GM19452 (cell line): ENCODE data around the gene NEURL1B.
"Not testable (repeated sequence)": the region's sequence is repeated elsewhere in the genome, so short reads cannot be mapped to it uniquely, and the experiment has no call there.

Experiments
- ATAC-seq: cut with Tn5 transposase; IDR thresholded peaks from one replicate; pipeline ENCODE4 v1.9.1; 2021; ENCODE audit not compliant: unreplicated experiment

The NEURL1B gene

GRCh38 chr5:172671091-172671490 is 30.0 kb downstream of the NEURL1B start:
- no peak for ATAC-seq

- no peak for ATAC-seq
Observed at GRCh38 chr5:172672681-172673080, 31.6 kb downstream of the NEURL1B start.

- no peak for ATAC-seq
Observed at GRCh38 chr5:172674155-172674554, 33.1 kb downstream of the NEURL1B start.

DNA sequence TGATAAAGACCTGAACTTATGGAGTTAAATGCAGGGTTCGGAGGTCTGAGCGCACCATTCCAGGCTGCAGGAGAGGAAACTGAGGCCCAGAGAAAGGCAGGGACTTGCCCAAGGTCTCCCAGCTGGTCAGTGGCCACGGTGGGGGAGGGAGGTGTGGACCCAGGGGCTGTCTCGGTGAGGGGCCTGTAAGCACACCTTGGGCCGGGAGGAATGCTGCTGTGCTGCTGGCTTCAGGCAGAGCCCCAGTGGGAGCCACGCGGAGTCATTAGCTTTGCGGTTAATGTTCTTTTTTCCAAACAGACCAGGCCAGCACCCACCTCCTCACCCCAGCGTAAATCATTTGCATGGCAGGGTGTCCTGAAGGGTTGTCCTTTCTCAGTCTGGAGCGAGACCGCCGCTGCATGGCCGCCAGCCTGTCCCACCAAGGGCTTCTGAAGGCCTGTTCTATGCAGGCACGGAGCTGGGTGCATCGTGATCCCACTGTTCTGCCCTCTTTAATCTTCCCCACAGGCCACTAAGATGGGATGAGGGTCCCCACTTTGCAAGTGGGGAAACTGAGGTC is 35.9 kb downstream of the NEURL1B start:
- no peak for ATAC-seq

DNA sequence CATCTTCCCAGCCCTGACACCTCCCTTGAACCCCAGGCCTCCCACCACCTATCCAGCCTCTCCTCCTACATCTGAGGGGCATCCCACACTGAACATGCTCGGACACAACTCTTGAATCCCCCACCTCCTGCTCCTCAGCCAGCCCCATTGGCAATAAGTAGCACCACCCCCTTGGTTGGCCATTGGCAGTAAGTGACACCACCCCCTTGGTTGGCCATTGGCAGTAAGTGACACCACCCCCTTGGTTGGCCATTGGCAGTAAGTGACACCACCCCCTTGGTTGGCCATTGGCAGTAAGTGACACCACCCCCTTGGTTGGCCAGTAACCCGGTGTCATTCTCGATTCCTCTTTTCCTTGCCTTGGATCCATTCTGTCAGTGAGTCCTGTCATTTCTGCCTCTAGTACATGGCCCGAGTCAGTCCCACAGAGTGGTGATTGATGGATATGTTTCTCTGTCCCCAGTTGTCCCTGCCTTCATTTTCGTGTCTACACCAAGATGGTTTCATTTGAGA is 37.4 kb downstream of the NEURL1B start:
- not testable (repeated sequence) for ATAC-seq

- ATAC-seq, result no peak
Observed at GRCh38 chr5:172678902-172679301, 37.8 kb downstream of the NEURL1B start.

DNA sequence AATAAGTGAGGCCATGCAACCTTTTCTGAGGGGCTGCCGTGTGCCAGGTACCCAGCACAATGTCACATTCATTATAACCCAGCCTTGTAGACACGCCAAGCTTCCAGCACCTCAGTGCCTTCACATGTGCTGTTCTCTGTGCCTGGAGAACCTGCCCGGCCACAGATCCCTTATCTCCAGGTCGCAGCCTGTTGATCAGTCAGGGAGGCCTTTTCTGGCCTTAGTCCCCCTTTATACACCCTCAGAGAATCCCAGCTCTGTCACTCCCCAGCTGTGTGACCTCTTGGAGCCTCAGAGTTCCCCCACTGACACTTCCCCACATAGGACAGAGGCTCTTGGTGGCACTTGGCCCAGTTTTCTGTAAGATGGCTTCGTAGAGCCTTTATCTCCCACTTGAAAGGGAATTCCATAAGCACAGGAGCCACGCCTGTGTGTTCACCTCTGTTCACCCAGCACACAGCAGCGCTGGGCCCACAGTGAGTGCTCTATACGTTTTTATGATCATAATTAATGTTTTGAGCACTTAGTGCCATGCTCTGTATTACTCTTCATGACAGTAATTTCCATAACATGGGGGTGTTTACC is 38.7 kb downstream of the NEURL1B start:
- ATAC-seq, result no peak

- ATAC-seq, result no peak
Observed at GRCh38 chr5:172680921-172681320, 39.9 kb downstream of the NEURL1B start.

- ATAC-seq, result no peak
Observed at GRCh38 chr5:172681421-172681820, 40.4 kb downstream of the NEURL1B start.

- ATAC-seq, result no peak
Observed at GRCh38 chr5:172683264-172683644, 42.2 kb downstream of the NEURL1B start.

DNA sequence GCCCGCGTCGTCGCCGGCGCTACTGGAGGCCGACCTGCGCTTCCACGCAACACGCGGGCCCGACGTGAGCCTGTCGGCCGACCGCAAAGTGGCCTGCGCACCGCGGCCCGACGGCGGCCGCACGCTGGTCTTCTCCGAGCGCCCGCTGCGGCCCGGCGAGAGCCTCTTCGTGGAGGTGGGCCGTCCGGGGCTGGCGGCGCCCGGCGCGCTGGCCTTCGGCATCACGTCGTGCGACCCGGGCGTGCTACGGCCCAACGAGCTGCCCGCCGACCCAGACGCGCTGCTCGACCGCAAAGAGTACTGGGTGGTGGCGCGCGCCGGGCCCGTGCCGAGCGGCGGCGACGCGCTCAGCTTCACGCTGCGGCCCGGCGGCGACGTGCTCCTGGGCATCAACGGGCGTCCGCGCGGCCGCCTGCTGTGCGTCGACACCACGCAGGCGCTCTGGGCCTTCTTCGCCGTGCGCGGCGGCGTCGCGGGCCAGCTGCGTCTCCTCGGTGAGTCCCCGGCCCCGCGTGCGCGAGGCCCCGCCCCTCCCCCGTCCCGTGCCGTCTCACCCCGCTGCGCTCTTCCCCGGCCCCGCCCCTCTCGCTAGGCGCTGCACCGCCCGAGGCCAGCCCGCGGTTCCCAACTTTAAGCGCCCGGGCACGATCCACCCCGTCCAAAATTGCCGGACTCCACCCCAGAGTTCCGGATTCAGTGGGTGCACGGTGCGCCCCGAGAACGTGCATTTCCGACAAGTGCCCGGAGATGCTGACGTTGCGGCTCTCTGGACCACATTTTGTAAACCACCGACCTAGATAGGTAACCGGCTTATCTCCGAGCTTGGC is 42.8 kb downstream of the NEURL1B start:
- ATAC-seq, result no peak

DNA sequence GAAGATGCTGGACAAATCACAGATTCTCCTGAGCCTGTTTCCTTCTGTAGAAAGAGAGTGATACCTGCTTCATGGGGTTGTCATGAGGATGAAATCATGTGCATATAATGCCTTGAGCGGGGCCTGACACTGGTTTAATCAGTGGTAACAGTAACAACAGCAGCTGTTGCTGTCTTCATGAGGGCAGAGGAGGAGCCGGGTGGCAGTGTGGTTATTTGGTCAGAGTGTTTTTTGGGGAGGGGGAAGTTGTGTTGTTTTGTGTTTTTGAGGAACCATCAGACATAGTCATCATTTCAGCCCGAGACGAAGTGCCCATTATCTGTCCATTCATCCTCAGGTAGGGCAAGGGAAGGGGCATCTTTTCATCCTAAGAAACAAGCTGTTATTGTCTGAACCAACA is 44.0 kb downstream of the NEURL1B start:
- no peak for ATAC-seq

DNA sequence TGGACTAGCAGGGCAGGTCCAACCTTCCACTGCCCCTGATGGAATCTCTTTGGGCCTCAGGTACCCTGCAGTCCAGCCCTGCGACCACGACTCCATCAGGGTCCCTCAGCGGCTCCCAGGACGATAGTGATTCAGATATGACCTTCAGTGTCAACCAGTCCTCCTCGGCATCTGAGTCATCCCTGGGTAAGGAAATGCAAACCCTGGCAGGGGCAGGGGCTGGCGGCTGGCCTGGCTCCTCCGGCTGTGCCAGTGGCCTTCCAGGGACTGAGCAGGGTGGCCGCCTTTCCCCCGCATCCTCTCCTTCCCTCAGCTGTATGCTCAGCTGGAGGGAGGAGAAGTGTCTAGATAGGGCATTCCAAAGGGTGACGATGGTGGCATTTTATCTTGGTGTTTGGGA is 45.0 kb downstream of the NEURL1B start:
- ATAC-seq, result no peak

DNA sequence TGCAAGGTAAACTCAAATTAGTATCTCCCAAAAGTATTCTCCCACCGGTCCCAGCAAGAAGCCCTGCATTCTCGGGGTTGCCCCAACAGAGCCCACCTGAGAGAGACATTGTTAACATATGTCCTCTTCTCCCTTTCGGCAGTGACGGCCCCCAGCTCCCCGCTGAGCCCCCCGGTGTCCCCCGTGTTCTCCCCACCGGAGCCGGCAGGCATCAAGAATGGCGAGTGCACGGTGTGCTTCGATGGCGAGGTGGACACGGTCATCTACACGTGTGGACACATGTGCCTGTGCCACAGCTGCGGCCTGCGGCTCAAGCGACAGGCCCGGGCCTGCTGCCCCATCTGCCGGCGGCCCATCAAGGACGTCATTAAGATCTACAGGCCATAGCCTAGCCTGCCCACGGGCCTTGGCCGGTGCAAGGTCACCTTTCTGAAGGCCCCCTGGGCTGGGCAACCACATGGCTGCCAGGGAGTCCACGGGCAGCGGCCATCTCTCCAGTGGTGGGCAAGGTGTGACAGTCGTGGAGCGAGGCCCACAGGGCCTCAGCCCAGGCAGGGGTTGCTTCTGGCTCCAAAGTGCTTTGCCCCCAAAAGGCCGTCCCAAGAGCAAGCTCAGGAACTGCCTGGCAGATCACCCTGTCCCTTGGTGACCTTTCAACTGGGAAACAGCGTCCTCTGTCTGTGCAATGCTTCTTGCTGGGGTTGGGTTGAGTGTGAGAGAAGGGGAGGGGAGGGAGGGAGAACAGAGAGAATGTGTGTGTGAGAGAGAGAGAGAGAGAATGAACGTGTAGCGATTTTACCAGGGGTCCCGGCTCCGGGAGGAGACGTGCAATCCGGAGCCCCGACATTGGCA is 45.7 kb downstream of the NEURL1B start:
- no peak for ATAC-seq

DNA sequence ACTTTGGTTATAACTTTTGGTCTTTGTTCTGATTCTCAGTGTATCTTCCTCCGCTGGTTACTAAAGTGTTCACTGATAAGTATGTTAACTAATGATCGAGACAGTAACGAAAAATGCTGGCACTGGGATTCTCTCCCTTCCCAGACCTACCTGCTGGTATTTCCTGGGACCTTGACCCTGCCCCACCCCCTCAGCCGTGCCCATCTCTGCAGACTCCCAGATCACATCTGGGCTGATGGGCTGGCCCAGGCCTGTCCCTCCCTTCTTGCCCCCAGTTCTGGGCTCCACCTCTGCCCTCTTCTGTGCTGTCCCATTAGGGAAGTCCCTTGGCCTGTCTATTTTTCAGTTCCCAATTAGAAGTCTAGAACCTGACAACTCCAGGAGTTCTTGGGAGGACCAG is 46.9 kb downstream of the NEURL1B start:
- ATAC-seq, result no peak

DNA sequence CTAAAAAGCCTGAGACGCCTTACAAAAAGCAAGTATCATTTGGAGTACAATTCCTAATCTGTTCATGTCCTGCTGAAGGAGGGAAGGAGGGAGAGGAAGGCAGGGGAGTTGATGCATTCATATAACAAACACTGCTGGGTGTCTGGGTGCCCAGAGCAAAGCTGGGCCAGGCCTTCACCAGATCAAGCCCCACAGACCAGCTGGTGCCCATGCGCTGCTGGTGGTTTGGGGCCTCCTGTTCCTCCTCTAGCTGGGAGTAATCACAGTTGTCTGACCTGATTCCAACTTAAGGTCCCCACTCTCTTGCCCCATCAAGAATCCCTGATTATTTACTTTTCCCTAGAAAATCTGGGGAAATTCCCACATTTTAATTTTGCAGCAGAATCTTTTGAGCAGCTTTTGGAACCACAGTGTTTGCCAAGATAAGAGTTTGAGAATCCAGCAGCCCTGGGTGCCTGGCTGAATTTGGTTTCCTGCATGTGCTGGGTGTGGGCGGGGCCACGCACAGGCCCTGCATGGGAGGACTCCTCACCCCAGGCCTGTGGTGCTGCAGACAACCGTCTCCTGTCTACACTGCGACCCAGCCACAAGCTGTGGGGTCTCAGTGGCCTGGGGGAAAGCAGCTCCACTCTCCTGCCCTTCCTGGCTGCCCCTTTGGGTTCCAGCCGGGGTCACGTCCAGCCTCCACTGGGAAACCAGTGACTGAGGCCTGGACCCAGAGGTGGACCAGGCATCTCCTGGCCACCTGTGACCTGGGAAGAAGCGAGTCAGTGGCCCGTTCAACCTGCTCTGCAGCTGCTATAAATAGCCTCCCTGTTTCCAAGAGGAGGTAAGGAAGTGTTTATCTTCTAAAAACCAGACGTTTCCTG is 47.5 kb downstream of the NEURL1B start:
- no peak for ATAC-seq

GRCh38 chr5:172689218-172689572 is 48.1 kb downstream of the NEURL1B start:
- ATAC-seq, result no peak

GRCh38 chr5:172689801-172690200 is 48.7 kb downstream of the NEURL1B start:
- ATAC-seq, result no peak

DNA sequence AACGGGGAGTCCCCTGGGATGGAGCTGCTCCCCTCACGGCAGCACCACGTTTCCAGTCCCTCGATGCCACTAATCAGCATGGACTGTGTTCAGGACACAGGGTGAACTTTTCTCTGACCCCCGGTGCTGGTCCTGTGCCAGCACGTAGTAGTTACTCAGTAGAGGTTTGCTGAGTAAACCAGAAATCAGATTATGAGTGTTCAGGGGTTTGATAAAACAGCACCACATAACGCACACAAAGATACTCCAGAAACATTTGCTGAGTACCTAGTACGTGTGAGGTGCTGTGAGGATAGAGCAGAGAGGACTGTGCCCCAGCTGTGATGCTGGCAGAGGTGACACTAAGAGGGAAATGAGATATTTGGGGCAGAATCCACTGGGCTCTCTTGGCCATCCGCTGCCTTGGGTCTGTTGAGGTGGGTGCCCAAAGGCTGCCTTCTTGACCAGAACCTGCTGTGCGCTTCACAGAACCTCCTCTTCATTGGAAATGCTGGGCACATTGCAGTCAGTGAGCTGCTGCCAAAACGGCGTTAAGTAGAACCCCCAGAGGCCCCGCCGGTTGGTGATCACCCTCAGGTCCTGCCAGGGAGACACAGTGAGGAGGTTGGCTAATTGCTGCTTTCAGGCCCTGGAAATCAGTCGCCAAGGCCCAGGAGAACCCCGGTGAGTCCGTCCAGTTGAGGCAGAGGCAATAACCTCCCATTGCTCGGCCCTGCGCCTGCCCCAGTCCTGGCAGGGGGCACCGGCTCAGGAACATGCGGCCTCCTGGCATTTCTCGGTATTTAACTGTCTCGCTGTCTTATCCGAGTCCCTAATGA is 49.4 kb downstream of the NEURL1B start:
- ATAC-seq, result peak; percentile 71

DNA sequence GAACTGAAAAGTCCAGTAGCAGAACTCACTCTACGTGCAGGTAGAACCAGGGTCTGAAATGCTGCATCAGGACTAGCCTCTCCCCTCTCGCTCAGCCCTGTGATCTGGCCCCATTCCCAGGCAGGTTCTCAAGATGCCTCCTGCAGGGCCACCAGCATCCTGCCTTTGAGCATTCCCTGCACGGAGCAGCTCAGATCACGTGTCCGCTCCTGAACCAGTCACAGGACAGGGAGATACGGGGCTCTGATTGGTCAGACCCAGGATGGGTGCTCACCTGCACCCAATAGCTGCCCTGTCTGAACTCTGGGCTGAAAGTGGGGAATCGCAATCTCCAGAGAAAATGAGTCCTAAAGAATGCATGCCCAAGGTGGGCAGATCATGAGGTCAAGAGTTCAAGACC is 50.8 kb downstream of the NEURL1B start:
- no peak for ATAC-seq
